ENCODE results near the gene SKIC2.

DNA sequence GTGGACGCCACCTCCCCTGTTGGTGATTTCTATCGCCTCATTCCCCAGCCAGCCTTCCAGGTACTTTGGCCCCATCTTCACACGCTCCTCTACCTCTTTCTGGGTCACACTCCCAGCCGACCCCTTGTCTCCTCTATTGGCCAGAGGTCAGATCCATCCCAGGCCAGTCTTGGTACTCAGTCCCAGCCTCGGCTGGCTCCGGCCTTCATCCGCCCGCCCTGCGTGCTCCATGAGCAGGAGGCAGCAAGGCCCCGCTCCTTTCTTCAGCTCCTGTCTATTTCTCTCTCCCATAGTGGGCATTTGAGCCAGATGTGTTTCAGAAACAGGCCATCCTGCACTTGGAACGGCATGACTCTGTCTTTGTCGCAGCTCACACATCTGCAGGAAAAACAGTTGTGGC lies 2.6 kb downstream of the SKIC2 start:
- TF ChIP-seq, protein P1, sequence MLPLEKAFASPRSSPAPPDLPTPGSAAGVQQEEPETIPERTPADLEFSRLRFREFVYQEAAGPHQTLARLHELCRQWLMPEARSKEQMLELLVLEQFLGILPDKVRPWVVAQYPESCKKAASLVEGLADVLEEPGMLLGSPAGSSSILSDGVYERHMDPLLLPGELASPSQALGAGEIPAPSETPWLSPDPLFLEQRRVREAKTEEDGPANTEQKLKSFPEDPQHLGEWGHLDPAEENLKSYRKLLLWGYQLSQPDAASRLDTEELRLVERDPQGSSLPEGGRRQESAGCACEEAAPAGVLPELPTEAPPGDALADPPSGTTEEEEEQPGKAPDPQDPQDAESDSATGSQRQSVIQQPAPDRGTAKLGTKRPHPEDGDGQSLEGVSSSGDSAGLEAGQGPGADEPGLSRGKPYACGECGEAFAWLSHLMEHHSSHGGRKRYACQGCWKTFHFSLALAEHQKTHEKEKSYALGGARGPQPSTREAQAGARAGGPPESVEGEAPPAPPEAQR (tag by site-specific recombination; IDR thresholded peaks at IDR 0.05), result no peak
- TF ChIP-seq, protein P2, sequence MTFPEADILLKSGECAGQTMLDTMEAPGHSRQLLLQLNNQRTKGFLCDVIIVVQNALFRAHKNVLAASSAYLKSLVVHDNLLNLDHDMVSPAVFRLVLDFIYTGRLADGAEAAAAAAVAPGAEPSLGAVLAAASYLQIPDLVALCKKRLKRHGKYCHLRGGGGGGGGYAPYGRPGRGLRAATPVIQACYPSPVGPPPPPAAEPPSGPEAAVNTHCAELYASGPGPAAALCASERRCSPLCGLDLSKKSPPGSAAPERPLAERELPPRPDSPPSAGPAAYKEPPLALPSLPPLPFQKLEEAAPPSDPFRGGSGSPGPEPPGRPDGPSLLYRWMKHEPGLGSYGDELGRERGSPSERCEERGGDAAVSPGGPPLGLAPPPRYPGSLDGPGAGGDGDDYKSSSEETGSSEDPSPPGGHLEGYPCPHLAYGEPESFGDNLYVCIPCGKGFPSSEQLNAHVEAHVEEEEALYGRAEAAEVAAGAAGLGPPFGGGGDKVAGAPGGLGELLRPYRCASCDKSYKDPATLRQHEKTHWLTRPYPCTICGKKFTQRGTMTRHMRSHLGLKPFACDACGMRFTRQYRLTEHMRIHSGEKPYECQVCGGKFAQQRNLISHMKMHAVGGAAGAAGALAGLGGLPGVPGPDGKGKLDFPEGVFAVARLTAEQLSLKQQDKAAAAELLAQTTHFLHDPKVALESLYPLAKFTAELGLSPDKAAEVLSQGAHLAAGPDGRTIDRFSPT (tag by site-specific recombination; IDR thresholded peaks at IDR 0.05), result no peak
- TF ChIP-seq ZNF777 (tag by site-specific recombination; IDR thresholded peaks at IDR 0.05; ENCODE audit: borderline replicate concordance) (no peak), ZNF121 (tag by site-specific recombination; IDR thresholded peaks at IDR 0.05) (no peak)
- TF ChIP-seq, protein P3, sequence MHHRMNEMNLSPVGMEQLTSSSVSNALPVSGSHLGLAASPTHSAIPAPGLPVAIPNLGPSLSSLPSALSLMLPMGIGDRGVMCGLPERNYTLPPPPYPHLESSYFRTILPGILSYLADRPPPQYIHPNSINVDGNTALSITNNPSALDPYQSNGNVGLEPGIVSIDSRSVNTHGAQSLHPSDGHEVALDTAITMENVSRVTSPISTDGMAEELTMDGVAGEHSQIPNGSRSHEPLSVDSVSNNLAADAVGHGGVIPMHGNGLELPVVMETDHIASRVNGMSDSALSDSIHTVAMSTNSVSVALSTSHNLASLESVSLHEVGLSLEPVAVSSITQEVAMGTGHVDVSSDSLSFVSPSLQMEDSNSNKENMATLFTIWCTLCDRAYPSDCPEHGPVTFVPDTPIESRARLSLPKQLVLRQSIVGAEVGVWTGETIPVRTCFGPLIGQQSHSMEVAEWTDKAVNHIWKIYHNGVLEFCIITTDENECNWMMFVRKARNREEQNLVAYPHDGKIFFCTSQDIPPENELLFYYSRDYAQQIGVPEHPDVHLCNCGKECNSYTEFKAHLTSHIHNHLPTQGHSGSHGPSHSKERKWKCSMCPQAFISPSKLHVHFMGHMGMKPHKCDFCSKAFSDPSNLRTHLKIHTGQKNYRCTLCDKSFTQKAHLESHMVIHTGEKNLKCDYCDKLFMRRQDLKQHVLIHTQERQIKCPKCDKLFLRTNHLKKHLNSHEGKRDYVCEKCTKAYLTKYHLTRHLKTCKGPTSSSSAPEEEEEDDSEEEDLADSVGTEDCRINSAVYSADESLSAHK (tag by site-specific recombination; IDR thresholded peaks at IDR 0.05), result no peak

Data from HEK293 (cell line).